GM21423 (cell line): ENCODE measurements around the gene IL4R.

Source experiments
- ATAC-seq: cut with Tn5 transposase; IDR thresholded peaks from one replicate; pipeline ENCODE4 v1.9.1; 2021; ENCODE audit warnings: mild to moderate bottlenecking, moderate library complexity; ENCODE audit not compliant: unreplicated experiment

Gene IL4R

DNA sequence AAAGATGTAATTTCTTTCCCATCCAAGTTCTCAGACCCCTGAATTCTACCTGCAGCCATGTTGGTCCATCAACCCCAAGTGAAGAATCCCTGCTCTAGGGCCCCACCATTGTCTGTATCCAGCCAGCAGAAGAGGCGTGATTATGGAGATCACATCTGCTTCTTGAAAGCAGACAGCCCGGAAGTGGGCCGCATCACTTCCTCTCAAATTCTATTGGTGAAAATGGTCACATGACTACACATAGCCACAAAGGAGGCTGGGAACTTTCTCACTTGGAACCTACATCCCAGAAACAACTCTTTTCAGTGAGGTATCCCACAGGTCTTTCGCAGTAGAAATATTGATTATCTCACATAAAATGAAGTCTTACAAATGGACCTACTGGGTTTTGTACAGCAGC lies 40.1 kb downstream of the IL4R start:
- ATAC-seq = no peak

DNA sequence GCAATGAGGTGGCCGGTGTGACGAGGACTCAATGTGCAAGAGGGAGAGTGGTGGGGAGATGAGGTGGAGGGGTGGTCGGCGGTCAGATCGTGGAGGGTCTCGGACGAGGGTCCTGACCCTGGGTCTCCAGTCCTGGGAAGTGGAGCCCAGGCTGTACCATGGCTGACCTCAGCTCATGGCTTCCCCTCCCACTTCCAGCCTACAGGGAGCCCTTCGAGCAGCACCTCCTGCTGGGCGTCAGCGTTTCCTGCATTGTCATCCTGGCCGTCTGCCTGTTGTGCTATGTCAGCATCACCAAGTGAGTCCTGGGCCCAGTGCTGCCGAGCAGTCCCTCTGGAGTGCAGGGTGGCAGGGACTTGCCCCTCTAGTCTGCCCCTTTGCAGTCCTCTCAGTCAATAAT lies 41.8 kb downstream of the IL4R start:
- ATAC-seq = no peak

DNA sequence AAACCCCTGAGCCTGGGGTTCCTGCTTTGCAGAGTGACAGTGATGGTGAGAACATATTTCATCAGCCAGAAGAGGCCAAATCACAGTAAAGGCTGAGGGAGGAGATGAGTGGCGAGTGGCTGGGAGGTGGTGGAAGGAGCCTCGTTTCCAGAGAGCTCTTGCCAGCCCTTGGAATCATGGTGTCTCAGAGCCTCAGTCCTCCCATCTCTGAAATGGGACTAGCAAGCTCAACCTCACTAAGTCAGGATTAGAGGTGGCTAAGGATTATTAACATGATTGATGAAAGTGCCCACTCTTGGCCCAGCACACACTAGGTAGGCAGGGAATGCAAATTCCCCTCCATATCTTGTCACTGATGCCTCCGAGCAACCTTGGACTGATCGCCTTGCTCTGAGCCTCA lies 43.0 kb downstream of the IL4R start:
- no peak for ATAC-seq

DNA sequence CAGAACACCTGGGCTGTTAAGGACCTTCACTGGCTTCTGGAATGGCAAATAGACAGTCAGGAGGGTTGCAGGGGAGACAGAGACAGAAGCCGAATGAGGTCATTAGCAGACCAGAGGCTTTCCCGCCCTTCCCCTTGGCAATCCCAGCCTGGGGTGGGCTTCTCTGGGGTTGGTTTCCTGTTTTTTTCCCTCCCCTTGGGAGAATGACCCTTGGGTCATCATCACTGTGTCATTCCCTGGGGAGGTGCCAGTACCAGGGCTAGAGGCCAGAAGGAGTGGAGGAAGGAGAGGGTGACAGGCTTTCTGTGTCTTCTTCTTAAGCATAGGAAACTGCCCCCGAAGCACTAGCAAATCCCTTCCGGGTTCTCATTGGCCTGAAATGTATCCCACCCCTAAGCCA lies 45.3 kb downstream of the IL4R start:
- ATAC-seq = no peak

DNA sequence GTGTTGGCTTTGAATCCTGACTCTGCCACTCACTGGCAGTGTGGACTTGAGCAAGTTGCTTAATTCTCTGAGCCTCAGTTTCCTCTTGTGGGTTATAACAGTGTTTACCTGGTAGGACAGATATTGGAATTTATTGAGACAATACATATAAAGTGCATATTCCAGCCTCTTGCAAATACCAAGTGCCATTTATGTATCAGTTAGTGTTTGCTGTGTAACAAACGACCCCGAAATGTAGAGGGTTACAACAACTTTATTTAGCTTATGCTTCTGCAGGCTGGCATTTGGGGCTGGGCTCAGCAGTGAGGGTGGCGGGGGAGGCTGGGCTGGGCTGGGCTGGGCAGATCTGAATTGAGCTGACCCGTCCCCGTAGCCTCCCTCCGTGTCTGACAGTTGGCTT lies 45.8 kb downstream of the IL4R start:
- ATAC-seq = no peak

DNA sequence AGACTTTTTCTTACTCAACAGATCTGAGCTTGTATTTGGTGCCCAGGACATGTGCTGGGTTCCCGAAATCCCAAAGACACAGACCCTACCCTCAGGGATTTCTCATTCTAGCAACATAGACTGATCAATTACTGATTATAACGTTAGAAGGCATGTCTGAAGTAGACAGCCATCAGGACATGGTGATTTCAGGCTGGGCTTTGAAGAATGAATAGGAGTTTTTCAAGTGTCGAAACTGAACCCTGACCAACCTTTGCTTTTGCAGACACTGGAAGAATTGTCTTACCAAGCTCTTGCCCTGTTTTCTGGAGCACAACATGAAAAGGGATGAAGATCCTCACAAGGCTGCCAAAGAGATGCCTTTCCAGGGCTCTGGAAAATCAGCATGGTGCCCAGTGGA lies 48.2 kb downstream of the IL4R start:
- ATAC-seq = no peak

DNA sequence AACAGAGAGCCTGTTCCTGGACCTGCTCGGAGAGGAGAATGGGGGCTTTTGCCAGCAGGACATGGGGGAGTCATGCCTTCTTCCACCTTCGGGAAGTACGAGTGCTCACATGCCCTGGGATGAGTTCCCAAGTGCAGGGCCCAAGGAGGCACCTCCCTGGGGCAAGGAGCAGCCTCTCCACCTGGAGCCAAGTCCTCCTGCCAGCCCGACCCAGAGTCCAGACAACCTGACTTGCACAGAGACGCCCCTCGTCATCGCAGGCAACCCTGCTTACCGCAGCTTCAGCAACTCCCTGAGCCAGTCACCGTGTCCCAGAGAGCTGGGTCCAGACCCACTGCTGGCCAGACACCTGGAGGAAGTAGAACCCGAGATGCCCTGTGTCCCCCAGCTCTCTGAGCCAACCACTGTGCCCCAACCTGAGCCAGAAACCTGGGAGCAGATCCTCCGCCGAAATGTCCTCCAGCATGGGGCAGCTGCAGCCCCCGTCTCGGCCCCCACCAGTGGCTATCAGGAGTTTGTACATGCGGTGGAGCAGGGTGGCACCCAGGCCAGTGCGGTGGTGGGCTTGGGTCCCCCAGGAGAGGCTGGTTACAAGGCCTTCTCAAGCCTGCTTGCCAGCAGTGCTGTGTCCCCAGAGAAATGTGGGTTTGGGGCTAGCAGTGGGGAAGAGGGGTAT lies 48.9 kb downstream of the IL4R start:
- ATAC-seq = no peak

DNA sequence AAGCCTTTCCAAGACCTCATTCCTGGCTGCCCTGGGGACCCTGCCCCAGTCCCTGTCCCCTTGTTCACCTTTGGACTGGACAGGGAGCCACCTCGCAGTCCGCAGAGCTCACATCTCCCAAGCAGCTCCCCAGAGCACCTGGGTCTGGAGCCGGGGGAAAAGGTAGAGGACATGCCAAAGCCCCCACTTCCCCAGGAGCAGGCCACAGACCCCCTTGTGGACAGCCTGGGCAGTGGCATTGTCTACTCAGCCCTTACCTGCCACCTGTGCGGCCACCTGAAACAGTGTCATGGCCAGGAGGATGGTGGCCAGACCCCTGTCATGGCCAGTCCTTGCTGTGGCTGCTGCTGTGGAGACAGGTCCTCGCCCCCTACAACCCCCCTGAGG lies 49.5 kb downstream of the IL4R start:
- no peak for ATAC-seq

DNA sequence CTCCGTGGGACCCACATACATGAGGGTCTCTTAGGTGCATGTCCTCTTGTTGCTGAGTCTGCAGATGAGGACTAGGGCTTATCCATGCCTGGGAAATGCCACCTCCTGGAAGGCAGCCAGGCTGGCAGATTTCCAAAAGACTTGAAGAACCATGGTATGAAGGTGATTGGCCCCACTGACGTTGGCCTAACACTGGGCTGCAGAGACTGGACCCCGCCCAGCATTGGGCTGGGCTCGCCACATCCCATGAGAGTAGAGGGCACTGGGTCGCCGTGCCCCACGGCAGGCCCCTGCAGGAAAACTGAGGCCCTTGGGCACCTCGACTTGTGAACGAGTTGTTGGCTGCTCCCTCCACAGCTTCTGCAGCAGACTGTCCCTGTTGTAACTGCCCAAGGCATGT lies 50.0 kb downstream of the IL4R start:
- ATAC-seq = no peak

DNA sequence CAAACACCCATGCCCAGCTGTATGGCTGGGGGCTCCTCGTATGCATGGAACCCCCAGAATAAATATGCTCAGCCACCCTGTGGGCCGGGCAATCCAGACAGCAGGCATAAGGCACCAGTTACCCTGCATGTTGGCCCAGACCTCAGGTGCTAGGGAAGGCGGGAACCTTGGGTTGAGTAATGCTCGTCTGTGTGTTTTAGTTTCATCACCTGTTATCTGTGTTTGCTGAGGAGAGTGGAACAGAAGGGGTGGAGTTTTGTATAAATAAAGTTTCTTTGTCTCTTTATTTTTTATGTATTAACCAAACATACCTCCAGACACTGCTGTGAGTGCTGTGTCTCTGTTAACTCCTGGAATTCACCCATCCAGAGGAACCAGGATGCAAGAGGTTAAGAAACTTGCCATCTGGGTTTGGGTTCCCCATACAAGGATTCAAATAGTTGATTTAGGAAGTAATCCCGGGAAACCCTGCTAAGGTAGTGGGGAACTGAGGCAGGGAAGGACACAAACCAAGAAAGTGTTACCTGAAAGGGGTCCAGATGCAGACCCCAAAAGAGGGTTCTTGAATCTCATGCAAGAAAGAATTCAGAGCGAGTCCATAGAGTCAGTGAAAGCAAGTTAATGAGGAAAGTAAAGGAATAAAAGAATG lies 50.8 kb downstream of the IL4R start:
- no peak for ATAC-seq

DNA sequence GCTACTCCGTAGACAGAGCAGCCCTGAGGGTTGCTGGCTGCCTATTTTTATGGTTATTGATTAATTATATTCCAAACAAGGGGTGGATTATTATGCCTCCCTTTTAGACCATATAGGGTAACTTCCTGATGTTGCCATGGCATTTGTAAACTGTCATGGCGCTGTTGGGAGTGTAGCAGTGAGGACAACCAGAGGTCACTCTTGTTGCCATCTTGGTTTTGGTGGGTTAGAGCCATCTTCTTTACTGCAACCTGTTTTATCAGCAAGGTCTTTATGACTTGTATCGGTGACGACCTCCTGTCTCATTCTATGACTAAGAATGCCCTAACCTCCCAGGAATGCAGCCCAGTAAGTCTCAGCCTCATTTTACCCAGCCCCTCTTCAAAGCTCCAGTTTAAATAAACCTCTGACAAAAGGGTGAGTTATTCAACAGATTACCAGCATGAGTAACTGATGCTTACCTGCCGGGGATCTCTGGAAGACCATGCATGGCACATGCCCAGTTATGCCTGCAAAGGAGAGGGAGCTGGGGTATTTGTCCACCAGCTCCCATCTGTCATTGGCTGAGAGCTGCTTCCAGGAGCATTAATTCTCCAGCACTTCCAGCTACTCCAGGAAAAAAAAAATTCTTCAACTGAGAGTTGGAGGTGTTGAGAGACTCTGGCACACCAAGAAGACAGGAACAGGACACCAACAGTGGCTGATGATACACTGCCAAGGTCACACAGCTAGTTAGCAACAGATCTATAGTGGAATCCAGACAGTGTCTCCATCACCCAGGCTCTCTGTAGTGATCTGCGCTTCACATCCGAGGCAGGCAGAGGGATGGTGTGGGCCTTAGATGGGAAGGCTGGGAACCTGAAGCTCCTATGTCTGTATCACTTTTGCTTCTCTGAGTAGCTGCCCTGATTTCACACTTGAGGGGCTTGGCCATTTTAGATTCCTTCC lies 51.6 kb downstream of the IL4R start:
- no peak for ATAC-seq

DNA sequence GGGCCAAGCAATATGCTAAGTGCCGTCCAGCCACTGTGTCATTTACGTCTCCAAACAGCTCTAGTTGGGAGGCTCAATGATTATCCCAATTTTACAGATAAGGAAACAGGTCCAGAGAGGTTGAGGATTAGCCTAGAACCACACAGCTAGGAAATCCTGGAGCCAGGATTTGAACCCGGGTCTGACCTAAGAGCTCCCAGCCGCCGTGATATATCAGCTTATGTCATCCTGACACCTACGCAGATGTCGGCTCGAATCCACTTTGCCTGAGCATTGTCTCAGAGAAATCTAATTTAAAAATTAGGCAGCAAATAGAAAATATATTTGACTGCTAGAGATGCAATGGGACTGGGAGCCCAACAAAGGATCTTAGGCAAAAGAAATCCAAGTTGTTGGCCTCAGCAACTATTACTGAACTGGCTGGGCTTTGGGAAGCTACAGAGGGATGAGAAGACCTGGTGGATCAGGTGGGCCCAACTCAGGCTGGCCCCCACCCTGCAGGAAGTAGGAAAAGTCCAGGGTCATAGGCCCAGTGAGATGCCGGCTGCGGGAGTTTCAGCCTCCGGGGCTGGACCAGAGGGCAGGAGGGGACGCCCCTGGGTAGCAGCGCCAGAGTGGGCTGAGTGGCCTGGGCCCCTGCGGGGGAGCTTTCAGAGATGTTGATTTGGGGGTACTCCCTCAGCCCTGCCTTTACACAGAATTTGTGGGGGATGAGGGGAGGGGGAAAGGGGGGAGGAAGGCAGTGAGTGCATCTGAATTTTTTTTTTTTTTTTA lies 53.1 kb downstream of the IL4R start:
- peak; percentile 12 for ATAC-seq

DNA sequence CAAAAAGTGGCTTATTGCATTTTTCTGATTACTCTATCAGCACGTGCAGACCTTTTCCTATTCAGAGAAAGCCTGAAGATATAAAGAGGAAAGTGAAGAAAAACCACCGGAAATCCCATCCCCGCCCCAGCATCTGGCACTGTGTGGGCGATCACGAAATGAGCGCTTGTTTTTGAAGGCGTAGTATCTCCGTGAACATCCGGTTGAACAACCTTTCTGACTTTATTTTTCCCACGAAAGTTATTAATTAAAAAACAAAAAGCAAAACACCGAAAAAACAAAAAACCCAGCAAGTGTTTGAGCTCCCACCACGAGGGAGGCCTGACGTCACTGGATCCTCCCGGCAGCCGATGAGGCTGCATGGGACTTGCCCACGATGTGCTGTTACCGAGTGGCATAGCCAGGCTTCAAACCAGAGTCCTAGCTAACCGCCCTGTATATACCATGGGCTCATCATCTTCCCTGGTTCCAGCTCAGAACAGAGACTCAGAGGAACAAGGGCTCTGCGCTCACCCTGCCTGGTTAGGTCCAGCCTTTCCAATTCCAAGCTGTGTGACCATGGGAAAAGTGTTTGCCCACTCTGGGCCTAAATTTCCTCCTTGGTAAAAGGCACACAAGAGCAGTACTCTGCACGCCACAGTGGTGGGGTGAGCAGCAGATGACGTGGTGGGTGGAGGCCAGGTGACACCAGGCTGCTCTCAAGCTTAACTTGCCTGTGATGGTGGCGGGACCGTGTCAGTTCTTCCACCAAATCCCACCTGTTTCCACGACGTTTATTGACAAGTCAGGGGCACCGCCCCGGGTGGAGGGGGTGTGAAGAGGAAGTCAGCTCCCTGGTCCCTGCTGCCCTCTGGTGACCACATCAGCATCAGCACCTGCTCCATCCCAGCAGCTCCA lies 53.9 kb downstream of the IL4R start:
- ATAC-seq = peak; percentile 71

DNA sequence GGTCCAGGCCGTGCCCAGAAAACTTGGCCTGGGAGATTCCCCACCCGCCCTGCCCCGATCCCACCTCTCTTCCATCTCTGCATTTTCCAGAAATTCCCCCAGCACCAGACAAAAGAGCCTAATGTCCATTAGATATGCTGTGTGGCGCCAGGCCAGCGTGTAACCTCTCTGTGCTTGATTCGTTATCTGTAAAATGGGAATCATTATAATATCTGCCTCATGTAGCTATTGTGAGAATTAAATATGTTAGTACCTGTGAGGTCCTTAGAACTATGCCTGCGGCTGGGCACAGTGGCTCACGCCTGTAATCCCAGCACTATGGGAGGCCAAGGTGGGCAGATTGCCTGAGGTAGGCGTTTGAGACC lies 54.6 kb downstream of the IL4R start:
- ATAC-seq = no peak

DNA sequence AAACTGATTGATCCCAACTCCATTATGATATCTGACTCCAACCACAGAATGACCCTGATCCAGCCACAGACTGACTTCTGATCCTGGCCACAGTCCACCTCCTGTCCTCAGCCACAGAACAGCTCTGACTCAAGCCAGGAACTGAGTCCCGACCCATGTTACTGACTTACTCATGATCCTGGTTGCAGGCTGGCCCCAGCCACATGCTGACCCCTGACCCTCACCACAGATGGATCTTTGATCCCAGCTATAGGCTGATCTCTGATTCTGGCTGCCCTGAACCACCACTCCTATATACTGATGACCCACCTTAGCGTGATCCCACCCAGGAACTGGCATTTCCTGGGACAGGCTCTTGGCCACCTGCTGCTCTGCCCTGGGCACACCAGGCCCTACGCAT lies 56.0 kb downstream of the IL4R start:
- no peak for ATAC-seq

DNA sequence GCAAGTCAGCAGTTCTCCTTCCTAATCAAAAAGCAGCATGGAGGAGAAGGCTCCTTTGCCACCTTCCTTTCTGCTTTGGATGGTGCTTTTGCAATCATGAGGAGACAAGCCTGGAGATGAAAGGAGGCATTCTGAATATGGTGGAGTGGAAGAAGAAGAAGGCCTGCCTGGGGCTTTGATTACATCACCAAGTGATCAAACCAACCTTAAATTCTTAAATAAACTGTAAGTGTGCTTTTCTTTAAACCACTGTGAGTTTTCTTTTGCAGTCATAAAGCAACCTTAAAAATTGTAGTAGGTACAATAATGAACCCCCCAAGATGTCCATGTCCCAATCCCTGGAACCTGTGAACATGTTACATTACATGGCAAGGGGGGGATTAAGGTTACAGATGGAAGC lies 56.5 kb downstream of the IL4R start:
- ATAC-seq = no peak

DNA sequence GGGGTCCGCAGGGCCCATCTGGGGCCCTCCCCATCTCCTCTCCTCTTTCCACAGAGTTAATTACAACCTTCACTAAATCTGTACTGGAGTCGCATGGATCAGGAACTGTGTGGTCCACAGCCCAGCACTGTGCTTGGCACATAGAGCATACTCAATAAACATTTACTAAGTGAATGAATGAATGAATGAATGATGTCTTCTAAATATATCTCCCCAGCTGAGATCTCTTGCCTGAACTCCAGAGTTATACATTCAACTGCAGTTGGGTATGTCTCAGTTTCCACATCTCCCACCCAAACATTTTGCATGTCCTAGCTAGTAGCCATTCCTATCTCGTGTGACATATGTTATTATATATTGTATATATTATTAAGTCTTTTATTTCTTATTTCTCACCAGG lies 59.5 kb downstream of the IL4R start:
- no peak for ATAC-seq

DNA sequence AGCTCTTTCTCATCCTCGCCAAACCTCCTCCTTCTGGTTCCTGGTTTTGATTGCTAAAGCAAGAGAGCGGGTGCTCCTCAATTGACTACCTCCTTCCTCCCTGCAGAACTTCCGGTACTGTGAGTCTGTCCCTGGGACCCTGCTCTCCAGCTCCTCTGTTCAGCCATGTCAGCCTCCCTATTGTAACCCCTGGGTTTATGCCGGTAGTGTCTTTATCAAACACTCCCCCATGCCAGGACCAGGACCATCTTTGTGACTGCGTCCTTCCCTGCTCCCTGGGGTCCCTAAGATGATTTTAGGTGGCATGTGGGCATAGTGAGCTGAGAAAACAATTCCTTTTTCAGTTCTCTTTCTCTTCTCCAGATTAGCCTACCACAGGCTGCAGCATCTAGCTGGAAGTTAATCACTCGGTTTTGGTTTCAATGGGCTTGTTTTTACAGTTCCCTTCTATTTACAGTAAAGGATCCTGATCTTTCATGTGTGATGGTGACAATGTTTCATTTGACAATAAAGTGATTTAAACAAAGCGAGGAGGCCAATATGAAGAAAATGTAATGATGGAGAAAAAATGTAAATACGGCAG lies 60.5 kb downstream of the IL4R start:
- peak; percentile 20 for ATAC-seq

DNA sequence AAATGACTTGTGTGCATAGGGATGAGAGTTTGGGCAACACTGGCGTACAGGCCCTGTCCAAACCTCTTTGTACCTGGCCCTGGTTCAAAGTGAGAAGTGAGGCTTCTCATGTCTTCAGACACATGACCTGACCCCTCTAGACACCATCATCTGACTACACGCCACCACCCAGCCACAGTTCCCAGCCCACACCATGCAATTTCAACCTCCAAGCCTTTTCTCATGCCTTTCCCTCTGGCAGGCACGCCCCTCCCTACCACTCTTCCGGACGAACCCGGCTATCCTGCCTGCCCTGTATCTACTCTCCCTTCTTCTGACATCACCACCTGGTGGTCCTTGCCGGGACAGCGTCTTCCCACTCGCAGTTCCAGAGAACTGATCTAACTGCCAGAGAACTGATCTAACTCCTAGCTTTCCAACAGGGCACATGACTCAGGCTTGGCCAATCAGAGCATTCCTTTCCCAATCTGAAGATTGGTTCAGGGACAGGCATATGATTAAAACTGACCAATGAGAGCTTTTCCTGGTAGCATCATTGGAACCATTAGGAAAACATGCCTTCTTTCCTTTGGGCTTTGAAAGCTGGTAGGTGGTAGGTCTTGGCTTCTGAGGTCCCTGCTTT lies 61.1 kb downstream of the IL4R start:
- peak; percentile 38 for ATAC-seq
